K562 (cell line): ENCODE measurements around the gene RDH16. TPM values are rescaled to one million over a fixed set of nuclear protein-coding genes. Genes with fewer than 3 reads are reported as not detected.

Experiments
- ARHGAP35 ChIP-seq: fragments of 450-650 bp; IDR thresholded peaks from 2 replicates; pipeline ENCODE4 v1.6.1; 2018; ENCODE audit not compliant: partially characterized antibody
- EP300 ChIP-seq: IDR thresholded peaks from 2 replicates; pipeline ENCODE4 v1.6.1; 2012; ENCODE audit warnings: low read length, improper control_type of control experiment
- EP400 ChIP-seq: fragments of 450-650 bp; IDR thresholded peaks from 2 replicates; pipeline ENCODE4 v1.6.1; 2017; ENCODE audit warnings: antibody characterized with exemption, mild to moderate bottlenecking, moderate library complexity
- FOXJ3 ChIP-seq: sonication (generic); formaldehyde crosslinking; IDR thresholded peaks from 2 replicates; pipeline ENCODE4 v1.4.0; 2020; ENCODE audit warnings: mild to moderate bottlenecking, missing genetic modification reagents
- GATA2 ChIP-seq: sonication (generic); formaldehyde crosslinking; IDR thresholded peaks from 2 replicates; pipeline ENCODE4 v1.4.0; 2020; ENCODE audit warnings: mild to moderate bottlenecking, missing genetic modification reagents
- MAFG ChIP-seq: fragments of 450-650 bp; conservative IDR thresholded peaks from 2 replicates; pipeline ENCODE4 v1.6.1; 2016; ENCODE audit warnings: missing genetic modification characterization, missing compliant biosample characterization
- NFIC ChIP-seq: fragments of 450-650 bp; IDR thresholded peaks from 2 replicates; pipeline ENCODE4 v1.6.1; 2017; ENCODE audit warnings: mild to moderate bottlenecking, inconsistent platforms
- NR2C2 ChIP-seq, 2 experiments: fragments of 200-800 bp in 1 of 2; sonication (Bioruptor generic) in 1 of 2; sonication (generic) in 1 of 2; formaldehyde crosslinking in 1 of 2; IDR thresholded peaks; 2 replicates each; pipeline versions ENCODE4 v1.6.1 to v1.8.0; 2016 to 2022; ENCODE audit warnings: mild to moderate bottlenecking in 1 of 2, missing compliant biosample characterization in 1 of 2, missing genetic modification characterization in 1 of 2, missing genetic modification reagents in 1 of 2
- PHF8 ChIP-seq: fragments of 200-600 bp; sonication (generic); IDR thresholded peaks from 2 replicates; pipeline ENCODE4 v1.6.1; 2012; ENCODE audit warnings: mixed run types, mild to moderate bottlenecking, inconsistent platforms, low read length, moderate library complexity, borderline replicate concordance
- SMAD1 ChIP-seq: fragments of 150-350 bp; IDR thresholded peaks from 2 replicates; pipeline ENCODE4 v1.6.1; 2014; ENCODE audit warnings: low read length, low read depth; ENCODE audit not compliant: partially characterized antibody
- SOX6 ChIP-seq: fragments of 450-650 bp; IDR thresholded peaks from 2 replicates; pipeline ENCODE4 v1.6.1; 2014; ENCODE audit warnings: mild to moderate bottlenecking
- XRCC5 ChIP-seq: fragments of 200-400 bp; formaldehyde crosslinking; IDR thresholded peaks from 2 replicates; pipeline ENCODE4 v1.6.1; 2017; ENCODE audit warnings: low read depth, mild to moderate bottlenecking, low read length
- ZNF143 ChIP-seq: sonication (generic); formaldehyde crosslinking; IDR thresholded peaks from 2 replicates; pipeline ENCODE4 v1.9.0; 2022; ENCODE audit warnings: mild to moderate bottlenecking, missing genetic modification reagents
- ZNF316 ChIP-seq: fragments of 450-650 bp; IDR thresholded peaks from 2 replicates; pipeline ENCODE4 v1.6.1; 2016
- ZNF764 ChIP-seq: fragments of 250-450 bp; sonication (Bioruptor Pico); IDR thresholded peaks from 2 replicates; pipeline ENCODE4 v1.4.0; 2020; ENCODE audit warnings: low read depth, mild to moderate bottlenecking, moderate library complexity
- ZNF766 ChIP-seq: fragments of 200-800 bp; sonication (Bioruptor generic); conservative IDR thresholded peaks from 2 replicates; pipeline ENCODE4 v1.6.1; 2016; ENCODE audit warnings: missing genetic modification characterization, missing compliant biosample characterization
- polyA plus RNA-seq, 8 experiments: library from polyadenylated mRNA; depleted of rRNA in 4 of 8; stranded (reverse) in 5 of 8; unstranded in 3 of 8; fragments of >200 nt; fragmentation: Nextera tagmentation in 2 of 8; fragmentation: Illumina TruSeq in 1 of 8; extraction: Ambion mirVana in 2 of 8; extraction: Trizol in 1 of 8; gene quantifications; 2 replicates each; pipeline versions ENCODE4 v1.2.1 to v1.2.3, GENCODE V29; 2011 to 2014; ENCODE audit warnings: inconsistent platforms in 1 of 8, missing spikeins in 1 of 8
- total RNA-seq, 7 experiments: library from RNA; depleted of rRNA in 6 of 7; stranded (reverse); fragments of >200 nt in 6 of 7; fragmentation: Illumina TruSeq in 2 of 7; extraction: Trizol in 2 of 7; gene quantifications; 2 replicates each; pipeline versions ENCODE4 v1.2.1 to v1.2.3, GENCODE V29; 2011 to 2021; ENCODE audit warnings: low replicate concordance in 1 of 7
- TF ChIP-seq, protein P1 (sequence below): fragments of 250-450 bp; sonication (Bioruptor Pico); IDR thresholded peaks from 2 replicates; pipeline ENCODE4 v1.5.0; 2021; ENCODE audit warnings: mild to moderate bottlenecking, borderline replicate concordance
- TF ChIP-seq, protein P2 (sequence below): fragments of 450-650 bp; IDR thresholded peaks from 2 replicates; pipeline ENCODE4 v1.7.0; 2016; ENCODE audit warnings: borderline replicate concordance
- TF ChIP-seq, protein P3 (sequence below), 2 experiments: fragments of 250-450 bp in 1 of 2; fragments of 450-650 bp in 1 of 2; sonication (Bioruptor Pico) in 1 of 2; IDR thresholded peaks; 2 replicates each; pipeline versions ENCODE4 v1.6.1 to v1.8.0; 2016 to 2021; ENCODE audit warnings: mild to moderate bottlenecking in 2 of 2, moderate library complexity in 2 of 2, missing compliant biosample characterization in 1 of 2, missing genetic modification characterization in 1 of 2
- TF ChIP-seq, protein P4 (sequence below): sonication (generic); formaldehyde crosslinking; IDR thresholded peaks from 2 replicates; pipeline ENCODE4 v1.8.1; 2023; ENCODE audit warnings: mild to moderate bottlenecking, missing genetic modification reagents

Gene RDH16
- total and polyA plus RNA-seq, 9 of the 15 experiments (the other 6 are each of a cell fraction or from before 2014, with no cell fraction given), result 0.11 to 0.52 (median 0.22) TPM; not detected in 1

DNA sequence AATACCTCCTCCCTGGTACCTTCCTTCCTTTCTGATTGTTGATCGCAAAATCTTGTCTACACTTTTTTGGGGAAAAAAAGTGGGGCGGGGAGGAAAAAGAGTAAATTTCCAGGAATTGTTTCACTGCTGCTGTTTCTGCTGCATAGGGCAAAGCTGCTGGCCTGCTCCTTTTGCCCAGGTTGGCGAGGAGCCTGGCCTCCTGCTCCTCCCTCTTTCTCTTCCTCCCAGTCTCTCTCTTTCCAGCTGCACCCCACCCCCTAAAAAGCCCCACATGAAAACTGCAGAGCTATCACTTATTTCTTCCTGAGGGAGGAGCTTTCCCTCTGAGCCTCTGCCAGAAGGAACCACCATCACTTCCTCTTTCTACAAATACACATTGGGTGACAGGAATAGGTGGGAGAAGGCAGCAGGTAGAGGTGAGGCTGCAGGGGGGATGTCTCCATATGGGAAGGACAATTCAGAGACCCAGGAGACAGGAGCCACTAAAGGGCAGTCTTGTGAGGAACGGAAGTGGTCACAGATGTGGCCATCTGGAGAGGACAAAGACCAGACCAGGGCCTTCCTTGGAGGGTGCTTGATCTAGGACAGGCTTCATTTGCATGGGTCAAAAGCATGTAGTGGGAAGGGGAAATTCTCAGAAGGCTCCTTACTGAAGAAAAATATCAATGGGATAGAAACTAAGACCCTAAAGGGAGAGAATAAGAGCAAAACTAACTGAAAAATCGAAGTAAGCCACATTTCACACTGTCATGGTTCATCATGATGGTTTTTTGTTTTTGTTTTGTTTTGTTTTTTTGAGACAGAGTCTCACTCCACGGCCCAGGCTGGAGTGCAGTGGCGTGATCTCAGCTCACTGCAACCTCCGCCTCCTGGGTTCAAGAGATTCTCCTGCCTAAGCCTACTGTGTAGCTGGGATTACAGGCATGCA is 34.2 kb upstream of the RDH16 start (continued):
- TF ChIP-seq, protein P1, sequence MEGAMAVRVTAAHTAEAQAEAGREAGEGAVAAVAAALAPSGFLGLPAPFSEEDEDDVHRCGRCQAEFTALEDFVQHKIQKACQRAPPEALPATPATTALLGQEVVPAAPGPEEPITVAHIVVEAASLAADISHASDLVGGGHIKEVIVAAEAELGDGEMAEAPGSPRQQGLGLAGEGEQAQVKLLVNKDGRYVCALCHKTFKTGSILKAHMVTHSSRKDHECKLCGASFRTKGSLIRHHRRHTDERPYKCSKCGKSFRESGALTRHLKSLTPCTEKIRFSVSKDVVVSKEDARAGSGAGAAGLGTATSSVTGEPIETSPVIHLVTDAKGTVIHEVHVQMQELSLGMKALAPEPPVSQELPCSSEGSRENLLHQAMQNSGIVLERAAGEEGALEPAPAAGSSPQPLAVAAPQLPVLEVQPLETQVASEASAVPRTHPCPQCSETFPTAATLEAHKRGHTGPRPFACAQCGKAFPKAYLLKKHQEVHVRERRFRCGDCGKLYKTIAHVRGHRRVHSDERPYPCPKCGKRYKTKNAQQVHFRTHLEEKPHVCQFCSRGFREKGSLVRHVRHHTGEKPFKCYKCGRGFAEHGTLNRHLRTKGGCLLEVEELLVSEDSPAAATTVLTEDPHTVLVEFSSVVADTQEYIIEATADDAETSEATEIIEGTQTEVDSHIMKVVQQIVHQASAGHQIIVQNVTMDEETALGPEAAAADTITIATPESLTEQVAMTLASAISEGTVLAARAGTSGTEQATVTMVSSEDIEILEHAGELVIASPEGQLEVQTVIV (CRISPR knock-in tag), result no peak
- no peak for TF ChIP-seq SOX6
- 0 out of 2 replicates have a peak, but pooled peaks have one; percentile 38 for TF ChIP-seq XRCC5
- no peak for TF ChIP-seq FOXJ3 (CRISPR knock-in tag)
- TF ChIP-seq ZNF764 (CRISPR knock-in tag), result no peak
- peak; percentile 91 for TF ChIP-seq ZNF316
- no peak for TF ChIP-seq SMAD1
- TF ChIP-seq, protein P2, sequence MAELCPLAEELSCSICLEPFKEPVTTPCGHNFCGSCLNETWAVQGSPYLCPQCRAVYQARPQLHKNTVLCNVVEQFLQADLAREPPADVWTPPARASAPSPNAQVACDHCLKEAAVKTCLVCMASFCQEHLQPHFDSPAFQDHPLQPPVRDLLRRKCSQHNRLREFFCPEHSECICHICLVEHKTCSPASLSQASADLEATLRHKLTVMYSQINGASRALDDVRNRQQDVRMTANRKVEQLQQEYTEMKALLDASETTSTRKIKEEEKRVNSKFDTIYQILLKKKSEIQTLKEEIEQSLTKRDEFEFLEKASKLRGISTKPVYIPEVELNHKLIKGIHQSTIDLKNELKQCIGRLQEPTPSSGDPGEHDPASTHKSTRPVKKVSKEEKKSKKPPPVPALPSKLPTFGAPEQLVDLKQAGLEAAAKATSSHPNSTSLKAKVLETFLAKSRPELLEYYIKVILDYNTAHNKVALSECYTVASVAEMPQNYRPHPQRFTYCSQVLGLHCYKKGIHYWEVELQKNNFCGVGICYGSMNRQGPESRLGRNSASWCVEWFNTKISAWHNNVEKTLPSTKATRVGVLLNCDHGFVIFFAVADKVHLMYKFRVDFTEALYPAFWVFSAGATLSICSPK, result no peak
- 0 out of 2 replicates have a peak, but pooled peaks have one; percentile 31 for TF ChIP-seq EP400
- TF ChIP-seq EP300, result peak; percentile 37
- TF ChIP-seq, protein P3, sequence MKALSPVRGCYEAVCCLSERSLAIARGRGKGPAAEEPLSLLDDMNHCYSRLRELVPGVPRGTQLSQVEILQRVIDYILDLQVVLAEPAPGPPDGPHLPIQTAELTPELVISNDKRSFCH (CRISPR knock-in tag; IDR thresholded peaks at IDR 0.05), result no peak
- TF ChIP-seq, protein P3 (tag; IDR thresholded peaks at IDR 0.05), result 0 out of 2 replicates have a peak, but pooled peaks have one; percentile 22
- no peak for TF ChIP-seq ARHGAP35
- TF ChIP-seq, protein P4, sequence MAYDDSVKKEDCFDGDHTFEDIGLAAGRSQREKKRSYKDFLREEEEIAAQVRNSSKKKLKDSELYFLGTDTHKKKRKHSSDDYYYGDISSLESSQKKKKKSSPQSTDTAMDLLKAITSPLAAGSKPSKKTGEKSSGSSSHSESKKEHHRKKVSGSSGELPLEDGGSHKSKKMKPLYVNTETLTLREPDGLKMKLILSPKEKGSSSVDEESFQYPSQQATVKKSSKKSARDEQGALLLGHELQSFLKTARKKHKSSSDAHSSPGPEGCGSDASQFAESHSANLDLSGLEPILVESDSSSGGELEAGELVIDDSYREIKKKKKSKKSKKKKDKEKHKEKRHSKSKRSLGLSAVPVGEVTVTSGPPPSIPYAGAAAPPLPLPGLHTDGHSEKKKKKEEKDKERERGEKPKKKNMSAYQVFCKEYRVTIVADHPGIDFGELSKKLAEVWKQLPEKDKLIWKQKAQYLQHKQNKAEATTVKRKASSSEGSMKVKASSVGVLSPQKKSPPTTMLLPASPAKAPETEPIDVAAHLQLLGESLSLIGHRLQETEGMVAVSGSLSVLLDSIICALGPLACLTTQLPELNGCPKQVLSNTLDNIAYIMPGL (CRISPR knock-in tag), result no peak
- peak; percentile 48; the same call in 1 of the 2 replicates for TF ChIP-seq NFIC
- TF ChIP-seq ZNF766 (CRISPR knock-in tag), result peak; percentile 27; the same call in 1 of the 2 replicates
- TF ChIP-seq GATA2 (CRISPR knock-in tag), result 0 out of 2 replicates have a peak, but pooled peaks have one; percentile 26
- peak; percentile 25; the same call in 1 of the 2 replicates for TF ChIP-seq PHF8
- no peak for TF ChIP-seq NR2C2 (CRISPR knock-in tag; IDR thresholded peaks at IDR 0.05)
- peak; percentile 6; the same call in 1 of the 2 replicates for TF ChIP-seq NR2C2 (tag; IDR thresholded peaks at IDR 0.05)
- TF ChIP-seq ZNF143 (CRISPR knock-in tag), result no peak
- peak; percentile 65 for TF ChIP-seq MAFG (tag)
